Measurements from ENCODE around the gene AGER. TPM values are rescaled to one million over a fixed set of nuclear protein-coding genes. Genes with fewer than 3 reads are reported as not detected.
"Not testable (repeated sequence)": the region's sequence is repeated elsewhere in the genome, so short reads cannot be mapped to it uniquely, and the experiment has no call there.

AGER gene
- total RNA-seq, 1 donor from 2014 or later: 0.52 TPM

DNA sequence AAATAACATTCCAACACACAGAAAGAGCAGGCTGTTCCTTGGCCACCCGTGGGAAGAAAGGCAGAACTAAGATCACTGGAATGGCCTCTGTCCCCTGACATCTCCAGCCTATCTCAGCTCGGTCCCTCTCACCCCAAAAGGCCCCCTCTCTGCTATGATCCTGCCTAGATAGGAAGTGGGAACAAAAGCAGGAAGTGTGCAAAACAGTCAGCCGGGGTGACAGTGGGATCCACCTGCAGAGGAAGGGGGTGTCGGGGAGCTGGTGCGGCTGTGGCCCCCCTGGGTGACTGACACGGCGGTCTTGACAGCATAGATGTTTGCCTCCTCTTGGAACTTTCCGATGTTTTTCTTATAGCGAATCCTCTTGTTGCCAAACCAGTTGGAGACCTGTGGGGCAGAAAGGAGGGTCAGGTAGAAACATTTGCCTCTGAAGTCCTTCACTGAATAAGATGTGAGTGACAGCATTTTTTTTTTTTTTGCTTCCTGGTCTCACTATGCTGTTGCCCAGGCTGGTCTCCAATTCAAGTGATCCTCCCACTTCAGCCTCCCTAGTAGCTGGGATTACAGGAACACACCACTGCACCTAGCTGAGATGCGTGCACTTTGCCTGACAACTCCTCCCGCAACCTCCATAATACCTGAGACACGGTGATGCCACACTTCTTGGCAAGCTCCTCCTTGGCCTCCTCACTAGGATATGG, 3.1 kb upstream of the AGER start:
- H3K4me3 ChIP-seq (ENCODE audit: low read length in 3 of 3): no peak overlapping the region
- no peaks in the 10 kb centered on the region for H3K27me3 ChIP-seq (ENCODE audit: control insufficient read depth in 3 of 3, insufficient read depth in 3 of 3, low read length in 3 of 3)
- H3K9ac ChIP-seq (ENCODE audit: low read depth in 1 of 3, low read length in 3 of 3): no peak overlapping the region
- H3K36me3 ChIP-seq (ENCODE audit: control insufficient read depth in 3 of 3, insufficient read depth in 3 of 3, low read length in 3 of 3): peaks cover 19 to 29% (median 23%) of the 10 kb centered on the region in 3 donors
- H3K27ac ChIP-seq (ENCODE audit: low read depth, low read length): no peak overlapping the region
- peaks cover 44 to 68% (median 64%) of the 10 kb centered on the region in 3 donors for H3K4me1 ChIP-seq (ENCODE audit: control insufficient read depth in 3 of 3, insufficient read depth in 3 of 3, low read length in 3 of 3)
- H3K9me3 ChIP-seq (ENCODE audit: control insufficient read depth in 3 of 3, low read length in 3 of 3): no peaks in the 10 kb centered on the region

DNA sequence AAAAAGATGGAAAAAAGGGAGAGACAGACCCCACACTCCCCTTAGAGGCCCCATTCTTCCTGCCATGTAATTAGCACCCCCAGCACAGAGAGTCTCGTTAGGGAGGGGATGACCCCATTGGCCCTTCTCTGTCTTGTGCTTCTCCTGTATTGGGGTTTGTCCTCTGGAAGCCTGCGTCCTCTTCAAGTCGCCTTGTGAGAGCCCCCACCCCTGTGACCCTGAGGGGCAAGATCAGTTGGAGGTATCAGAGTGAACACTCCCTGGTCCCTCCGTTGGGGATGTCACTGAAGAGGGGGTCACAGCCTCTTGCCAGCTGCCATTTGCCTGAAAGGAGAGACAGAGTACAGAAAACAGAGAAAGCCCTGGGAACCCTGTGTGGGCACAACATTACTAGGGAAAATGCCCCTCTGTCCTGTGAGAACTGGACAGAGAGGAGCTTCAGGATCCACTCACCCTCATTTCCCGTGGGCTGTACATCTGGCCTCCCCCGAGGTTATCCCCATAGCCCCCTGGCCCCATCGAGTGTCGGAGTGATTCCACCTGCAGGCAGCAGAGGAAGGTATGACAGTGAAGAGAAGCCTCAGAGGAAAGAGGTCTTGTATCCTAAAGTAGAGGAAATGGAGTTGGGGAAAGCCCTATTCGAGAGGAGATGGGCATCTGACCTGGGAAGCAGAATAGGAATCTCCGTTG, 2.2 kb upstream of the AGER start:
- H3K9ac ChIP-seq (ENCODE audit: low read depth in 1 of 3, low read length in 3 of 3): peak overlapping the region; percentile 45 to 53 (median 47)

DNA sequence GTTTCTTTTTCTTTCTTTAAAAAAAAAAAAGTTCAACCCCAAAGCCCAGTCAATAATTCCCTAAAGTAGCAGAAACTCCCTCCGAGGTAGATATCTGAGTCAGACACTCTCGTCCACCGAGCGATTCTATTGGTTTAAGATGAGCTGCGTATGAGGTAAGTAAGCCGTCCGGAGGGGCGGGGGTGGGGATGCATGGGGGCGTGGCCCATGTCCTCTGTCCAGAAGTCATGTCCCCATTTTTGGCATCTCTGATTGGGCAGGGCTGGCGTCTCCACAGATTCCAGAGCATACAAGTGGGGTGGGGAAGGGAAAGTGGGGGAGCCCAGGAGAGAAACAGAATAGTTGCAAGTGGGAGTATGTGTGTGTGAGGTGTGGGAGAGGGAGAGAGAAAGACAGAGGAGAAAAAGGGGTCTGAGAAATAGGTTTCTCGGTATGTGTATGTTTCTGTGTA, 1.7 kb upstream of the AGER start:
- H3K4me1 ChIP-seq (ENCODE audit: control insufficient read depth in 3 of 3, insufficient read depth in 3 of 3, low read length in 3 of 3): peaks cover 47 to 64% (median 61%) of the 10 kb centered on the region in 3 donors

More for the DNA sequence above, 2.2 kb upstream of the AGER start:
- not testable (repeated sequence) for H3K4me3 ChIP-seq (ENCODE audit: low read length in 3 of 3); H3K9me3 ChIP-seq (ENCODE audit: control insufficient read depth in 3 of 3, low read length in 3 of 3); H3K27me3 ChIP-seq (ENCODE audit: control insufficient read depth in 3 of 3, insufficient read depth in 3 of 3, low read length in 3 of 3)
- peak overlapping the region; percentile 73 for H3K27ac ChIP-seq (ENCODE audit: low read depth, low read length)
- peaks cover 48 to 69% (median 63%) of the 10 kb centered on the region in 3 donors for H3K4me1 ChIP-seq (ENCODE audit: control insufficient read depth in 3 of 3, insufficient read depth in 3 of 3, low read length in 3 of 3)
- H3K36me3 ChIP-seq (ENCODE audit: control insufficient read depth in 3 of 3, insufficient read depth in 3 of 3, low read length in 3 of 3): peaks cover 23 to 30% (median 28%) of the 10 kb centered on the region in 3 donors

DNA sequence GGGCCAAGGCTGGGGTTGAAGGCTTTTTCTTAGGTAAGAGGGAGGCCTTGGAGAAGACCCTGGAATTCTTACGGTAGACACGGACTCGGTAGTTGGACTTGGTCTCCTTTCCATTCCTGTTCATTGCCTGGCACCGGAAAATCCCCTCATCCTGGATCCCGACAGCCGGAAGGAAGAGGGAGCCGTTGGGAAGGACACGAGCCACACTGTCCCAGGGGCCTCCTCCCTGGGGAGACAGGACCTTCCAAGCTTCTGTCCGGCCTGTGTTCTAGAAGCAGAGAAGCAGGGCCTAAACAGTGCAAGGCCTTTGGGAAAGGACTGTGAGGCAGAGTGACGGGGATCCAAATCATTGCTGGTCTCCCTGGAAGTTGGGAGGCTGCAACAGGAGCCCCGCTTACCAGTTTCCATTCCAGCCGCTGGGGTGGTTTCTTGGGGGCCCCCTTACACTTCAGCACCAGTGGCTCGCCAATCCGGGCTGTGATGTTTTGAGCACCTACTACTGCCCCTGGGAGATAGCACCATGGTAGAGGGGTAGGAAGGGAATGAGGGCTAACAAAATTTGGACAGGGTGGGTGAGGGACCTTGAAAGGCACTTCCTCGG, 470 bp downstream of the AGER start:
- Histone ChIP-seq H3K27ac (ENCODE audit: low read depth, low read length) (peak overlapping the region; percentile 26), H3K27me3 (ENCODE audit: control insufficient read depth in 3 of 3, insufficient read depth in 3 of 3, low read length in 3 of 3) (no peaks in the 10 kb centered on the region), H3K9me3 (ENCODE audit: control insufficient read depth in 3 of 3, low read length in 3 of 3) (no peaks in the 10 kb centered on the region), H3K4me1 (ENCODE audit: control insufficient read depth in 3 of 3, insufficient read depth in 3 of 3, low read length in 3 of 3) (peaks cover 55 to 65% (median 61%) of the 10 kb centered on the region in 3 donors), H3K36me3 (ENCODE audit: control insufficient read depth in 3 of 3, insufficient read depth in 3 of 3, low read length in 3 of 3) (peaks cover 39 to 47% (median 41%) of the 10 kb centered on the region in 3 donors), H3K4me3 (ENCODE audit: low read length in 3 of 3) (no peak overlapping the region), H3K9ac (ENCODE audit: low read depth in 1 of 3, low read length in 3 of 3) (peak overlapping the region in 1 of 3 donors; percentile 54)

More for the DNA sequence above, 1.7 kb upstream of the AGER start:
- not testable (repeated sequence) for H3K9me3 ChIP-seq (ENCODE audit: control insufficient read depth in 3 of 3, low read length in 3 of 3); H3K27me3 ChIP-seq (ENCODE audit: control insufficient read depth in 3 of 3, insufficient read depth in 3 of 3, low read length in 3 of 3); H3K4me3 ChIP-seq (ENCODE audit: low read length in 3 of 3)
- Histone ChIP-seq H3K9ac (ENCODE audit: low read depth in 1 of 3, low read length in 3 of 3) (peak overlapping the region; percentile 45 to 53 (median 47)), H3K27ac (ENCODE audit: low read depth, low read length) (peak overlapping the region; percentile 73), H3K36me3 (ENCODE audit: control insufficient read depth in 3 of 3, insufficient read depth in 3 of 3, low read length in 3 of 3) (peaks cover 27 to 36% (median 33%) of the 10 kb centered on the region in 3 donors)

DNA sequence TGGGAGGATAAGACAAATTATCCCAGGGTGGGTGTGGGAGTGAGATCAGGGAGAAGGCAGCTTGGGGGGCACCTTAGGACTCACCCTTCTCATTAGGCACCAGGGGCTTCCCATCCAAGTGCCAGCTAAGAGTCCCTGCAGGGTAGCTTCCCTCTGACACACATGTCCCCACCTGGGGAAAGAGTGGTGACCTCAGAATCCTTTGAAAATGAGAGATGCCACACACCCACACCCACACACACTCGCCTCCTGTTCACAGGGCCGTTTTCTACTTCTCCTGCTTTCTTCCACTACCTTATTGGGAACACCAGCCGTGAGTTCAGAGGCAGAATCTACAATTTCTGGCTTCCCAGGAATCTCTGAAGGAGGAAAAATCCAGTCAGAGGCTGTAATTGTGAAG, 1.0 kb downstream of the AGER start:
- Histone ChIP-seq H3K4me3 (ENCODE audit: low read length in 3 of 3) (no peak overlapping the region), H3K27me3 (ENCODE audit: control insufficient read depth in 3 of 3, insufficient read depth in 3 of 3, low read length in 3 of 3) (no peaks in the 10 kb centered on the region), H3K9ac (ENCODE audit: low read depth in 1 of 3, low read length in 3 of 3) (peak overlapping the region in 2 of 3 donors; percentile 40 to 54), H3K9me3 (ENCODE audit: control insufficient read depth in 3 of 3, low read length in 3 of 3) (no peaks in the 10 kb centered on the region), H3K36me3 (ENCODE audit: control insufficient read depth in 3 of 3, insufficient read depth in 3 of 3, low read length in 3 of 3) (peaks cover 39 to 47% (median 41%) of the 10 kb centered on the region in 3 donors), H3K27ac (ENCODE audit: low read depth, low read length) (peak overlapping the region; percentile 26), H3K4me1 (ENCODE audit: control insufficient read depth in 3 of 3, insufficient read depth in 3 of 3, low read length in 3 of 3) (peaks cover 50 to 60% (median 56%) of the 10 kb centered on the region in 3 donors)

DNA sequence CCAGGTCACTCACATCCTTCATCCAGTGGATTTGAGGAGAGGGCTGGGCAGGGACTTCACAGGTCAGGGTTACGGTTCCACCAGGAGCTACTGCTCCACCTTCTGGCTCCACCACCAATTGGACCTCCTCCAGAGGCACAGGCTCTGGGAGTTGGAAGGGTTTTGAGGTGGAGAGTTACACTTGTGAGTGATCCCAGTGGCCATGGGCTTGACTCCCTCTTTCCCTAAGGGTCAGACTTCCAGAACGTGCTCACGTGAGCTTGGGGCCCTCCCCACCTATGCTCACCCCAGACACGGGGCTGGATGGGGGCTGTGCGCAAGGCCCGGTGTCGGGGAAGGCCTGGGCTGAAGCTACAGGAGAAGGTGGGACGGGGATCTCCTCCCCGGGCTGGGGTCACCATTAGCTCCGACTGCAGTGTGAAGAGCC, 1.5 kb downstream of the AGER start:
- Histone ChIP-seq H3K4me3 (ENCODE audit: low read length in 3 of 3) (no peak overlapping the region), H3K27me3 (ENCODE audit: control insufficient read depth in 3 of 3, insufficient read depth in 3 of 3, low read length in 3 of 3) (no peaks in the 10 kb centered on the region), H3K27ac (ENCODE audit: low read depth, low read length) (no peak overlapping the region), H3K9me3 (ENCODE audit: control insufficient read depth in 3 of 3, low read length in 3 of 3) (no peaks in the 10 kb centered on the region), H3K36me3 (ENCODE audit: control insufficient read depth in 3 of 3, insufficient read depth in 3 of 3, low read length in 3 of 3) (peaks cover 36 to 44% (median 37%) of the 10 kb centered on the region in 3 donors), H3K9ac (ENCODE audit: low read depth in 1 of 3, low read length in 3 of 3) (peak overlapping the region in 2 of 3 donors; percentile 40 to 57), H3K4me1 (ENCODE audit: control insufficient read depth in 3 of 3, insufficient read depth in 3 of 3, low read length in 3 of 3) (peaks cover 46 to 57% (median 53%) of the 10 kb centered on the region in 3 donors)

DNA sequence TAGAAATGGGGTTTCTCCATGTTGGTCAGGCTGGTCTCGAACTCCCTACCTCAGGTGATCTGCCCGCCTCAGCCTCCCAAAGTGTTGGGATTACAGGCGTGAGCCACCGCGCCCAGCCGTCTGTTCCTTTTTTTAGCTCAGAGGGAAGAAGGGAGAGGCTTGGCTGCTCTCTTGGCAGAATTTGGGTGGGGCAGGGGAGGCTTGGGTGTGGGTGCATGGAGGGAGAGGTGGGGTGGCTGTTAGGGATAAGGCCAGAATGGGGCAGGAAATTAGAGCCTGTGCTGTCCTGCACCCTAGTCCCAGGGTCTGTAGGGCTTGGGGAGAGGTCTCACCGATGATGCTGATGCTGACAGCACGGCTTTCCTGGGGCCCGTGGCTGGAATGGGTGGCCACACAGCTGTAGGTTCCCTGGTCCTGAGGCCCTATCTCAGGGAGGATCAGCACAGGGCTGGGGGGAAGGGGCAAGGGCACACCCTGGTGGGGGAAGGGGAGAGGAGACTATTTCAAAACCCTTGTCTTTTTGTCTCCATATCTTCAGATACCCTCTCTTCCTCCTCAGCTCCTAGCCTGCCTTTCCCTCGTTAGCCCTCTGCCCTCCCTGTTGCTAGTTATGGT, 2.0 kb downstream of the AGER start:
- Histone ChIP-seq H3K9ac (ENCODE audit: low read depth in 1 of 3, low read length in 3 of 3) (peak overlapping the region in 1 of 3 donors; percentile 57), H3K4me3 (ENCODE audit: low read length in 3 of 3) (no peak overlapping the region), H3K27me3 (ENCODE audit: control insufficient read depth in 3 of 3, insufficient read depth in 3 of 3, low read length in 3 of 3) (no peaks in the 10 kb centered on the region), H3K27ac (ENCODE audit: low read depth, low read length) (no peak overlapping the region), H3K4me1 (ENCODE audit: control insufficient read depth in 3 of 3, insufficient read depth in 3 of 3, low read length in 3 of 3) (peaks cover 50 to 59% (median 53%) of the 10 kb centered on the region in 3 donors), H3K9me3 (ENCODE audit: control insufficient read depth in 3 of 3, low read length in 3 of 3) (no peaks in the 10 kb centered on the region), H3K36me3 (ENCODE audit: control insufficient read depth in 3 of 3, insufficient read depth in 3 of 3, low read length in 3 of 3) (peaks cover 31 to 39% (median 32%) of the 10 kb centered on the region in 3 donors)

DNA sequence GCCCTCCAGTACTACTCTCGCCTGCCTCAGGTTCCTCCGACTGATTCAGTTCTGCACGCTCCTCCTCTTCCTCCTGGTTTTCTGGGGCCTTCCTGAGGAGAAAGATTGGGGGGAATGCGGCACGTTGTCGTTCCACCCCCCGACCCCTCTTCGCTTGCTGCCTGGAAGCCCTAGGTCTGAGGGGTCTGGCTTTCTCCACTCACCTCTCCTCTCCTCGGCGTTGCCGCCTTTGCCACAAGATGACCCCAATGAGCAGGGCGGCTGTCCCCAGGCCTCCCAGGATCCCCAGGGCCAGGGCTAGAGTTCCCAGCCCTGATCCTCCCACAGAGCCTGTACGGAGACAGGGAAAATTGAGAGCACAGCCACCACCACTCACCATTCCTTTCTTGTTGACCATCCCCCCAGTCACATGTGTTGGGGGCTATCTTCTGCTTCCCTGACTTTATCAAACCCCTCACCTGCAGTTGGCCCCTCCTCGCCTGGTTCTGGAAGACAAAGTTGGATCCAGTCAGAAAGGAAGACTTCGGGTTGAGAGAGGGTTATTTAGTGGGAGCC, 2.8 kb downstream of the AGER start:
- Histone ChIP-seq H3K27ac (ENCODE audit: low read depth, low read length) (no peak overlapping the region), H3K9me3 (ENCODE audit: control insufficient read depth in 3 of 3, low read length in 3 of 3) (no peaks in the 10 kb centered on the region), H3K9ac (ENCODE audit: low read depth in 1 of 3, low read length in 3 of 3) (no peak overlapping the region), H3K27me3 (ENCODE audit: control insufficient read depth in 3 of 3, insufficient read depth in 3 of 3, low read length in 3 of 3) (no peaks in the 10 kb centered on the region), H3K36me3 (ENCODE audit: control insufficient read depth in 3 of 3, insufficient read depth in 3 of 3, low read length in 3 of 3) (peaks cover 25 to 31% (median 27%) of the 10 kb centered on the region in 3 donors), H3K4me1 (ENCODE audit: control insufficient read depth in 3 of 3, insufficient read depth in 3 of 3, low read length in 3 of 3) (peaks cover 53 to 59% (median 55%) of the 10 kb centered on the region in 3 donors), H3K4me3 (ENCODE audit: low read length in 3 of 3) (no peak overlapping the region)

DNA sequence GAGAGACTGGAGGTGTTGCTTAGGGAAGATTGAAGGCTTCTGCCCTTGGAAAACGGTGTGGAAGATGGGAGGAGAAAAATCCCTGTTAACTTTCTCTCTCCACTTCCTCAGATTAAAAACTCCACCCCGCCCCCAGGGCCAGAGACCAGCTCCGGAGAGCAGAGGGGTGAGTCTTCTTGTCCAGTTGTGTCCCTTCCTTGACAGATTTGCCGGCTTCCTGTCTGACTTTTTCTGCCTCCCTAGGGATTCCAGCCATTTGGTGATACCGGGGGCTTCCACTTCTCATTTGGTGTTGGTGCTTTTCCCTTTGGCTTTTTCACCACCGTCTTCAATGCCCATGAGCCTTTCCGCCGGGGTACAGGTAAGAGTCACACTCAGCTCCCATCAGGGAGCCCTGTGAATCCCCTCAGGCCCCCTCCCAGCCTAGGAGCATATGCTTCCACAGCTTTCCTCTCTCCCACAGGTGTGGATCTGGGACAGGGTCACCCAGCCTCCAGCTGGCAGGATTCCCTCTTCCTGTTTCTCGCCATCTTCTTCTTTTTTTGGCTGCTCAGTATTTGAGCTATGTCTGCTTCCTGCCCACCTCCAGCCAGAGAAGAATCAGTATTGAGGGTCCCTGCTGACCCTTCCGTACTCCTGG, 4.2 kb downstream of the AGER start:
- Histone ChIP-seq H3K27me3 (ENCODE audit: control insufficient read depth in 3 of 3, insufficient read depth in 3 of 3, low read length in 3 of 3) (no peaks in the 10 kb centered on the region), H3K4me3 (ENCODE audit: low read length in 3 of 3) (no peak overlapping the region), H3K9me3 (ENCODE audit: control insufficient read depth in 3 of 3, low read length in 3 of 3) (no peaks in the 10 kb centered on the region), H3K36me3 (ENCODE audit: control insufficient read depth in 3 of 3, insufficient read depth in 3 of 3, low read length in 3 of 3) (peaks cover 25 to 30% (median 27%) of the 10 kb centered on the region in 3 donors), H3K9ac (ENCODE audit: low read depth in 1 of 3, low read length in 3 of 3) (peak overlapping the region in 1 of 3 donors; percentile 80), H3K27ac (ENCODE audit: low read depth, low read length) (peak overlapping the region; percentile 4), H3K4me1 (ENCODE audit: control insufficient read depth in 3 of 3, insufficient read depth in 3 of 3, low read length in 3 of 3) (peaks cover 57 to 65% (median 58%) of the 10 kb centered on the region in 3 donors)

Measured in skeletal muscle tissue (tissue), 4 donors.